GM18511 (cell line): Measurements from ENCODE around the gene CDK2.
"Not testable (repeated sequence)": the region's sequence is repeated elsewhere in the genome, so short reads cannot be mapped to it uniquely, and the experiment has no call there.

ENCODE experiments used
- ATAC-seq: cut with Tn5 transposase; IDR thresholded peaks from one replicate; pipeline ENCODE4 v1.9.1; 2021; ENCODE audit warnings: mild to moderate bottlenecking, moderate library complexity; ENCODE audit not compliant: unreplicated experiment

The CDK2 gene

GRCh38 chr12:55966408-55967281 lies at the start of gene CDK2:
Gene CDK2, plus strand, starts transcription at chr12:55966830. Its CDS starts 179 bp downstream, at chr12:55967009.
- ATAC-seq, result peak; percentile 94

- not testable (repeated sequence) for ATAC-seq
Measured at GRCh38 chr12:55919032-55919431, 47.6 kb upstream of the CDK2 start.

GRCh38 chr12:55922126-55922525 lies 44.5 kb upstream of the CDK2 start:
- no peak for ATAC-seq

- ATAC-seq, result not testable (repeated sequence)
Measured at GRCh38 chr12:55923648-55924047, 43.0 kb upstream of the CDK2 start.

GRCh38 chr12:55925371-55925770 lies 41.3 kb upstream of the CDK2 start:
- no peak for ATAC-seq

- ATAC-seq, result peak; percentile 8
Measured at GRCh38 chr12:55925870-55926737, 40.5 kb upstream of the CDK2 start.

- ATAC-seq, result peak; percentile 50
Measured at GRCh38 chr12:55926738-55927587, 39.7 kb upstream of the CDK2 start.

GRCh38 chr12:55927588-55928502 lies 38.8 kb upstream of the CDK2 start, which contains the start of gene PYM1:
Gene PYM1, minus strand, starts transcription at chr12:55927894. Its CDS starts 133 bp downstream, at chr12:55927761.
- peak; percentile 42 for ATAC-seq

- ATAC-seq, result peak; percentile 37
Measured at GRCh38 chr12:55929306-55929791, 37.3 kb upstream of the CDK2 start.

- ATAC-seq, result peak; percentile 14
Measured at GRCh38 chr12:55930771-55931316, 35.8 kb upstream of the CDK2 start, which contains the start of gene DGKA. Gene DGKA, plus strand, starts transcription at chr12:55931162. Its CDS starts 5,342 bp downstream, at chr12:55936504.

- no peak for ATAC-seq
Measured at GRCh38 chr12:55931317-55931779, 35.3 kb upstream of the CDK2 start.

GRCh38 chr12:55931780-55932550 lies 34.7 kb upstream of the CDK2 start:
- ATAC-seq, result no peak

GRCh38 chr12:55932551-55932910 lies 34.1 kb upstream of the CDK2 start:
- ATAC-seq, result no peak

GRCh38 chr12:55933169-55933798 lies 33.3 kb upstream of the CDK2 start:
- ATAC-seq, result no peak

- ATAC-seq, result no peak
Measured at GRCh38 chr12:55933799-55934742, 32.6 kb upstream of the CDK2 start.

- no peak for ATAC-seq
Measured at GRCh38 chr12:55934773-55935172, 31.9 kb upstream of the CDK2 start.

- ATAC-seq, result no peak
Measured at GRCh38 chr12:55935738-55936151, 30.9 kb upstream of the CDK2 start.
